Stimulated activated CD8-positive, alpha-beta memory T cell treated with anti-CD3 and anti-CD28 coated beads, Interleukin-7, amount 100 ng/mL, for 48 hours (primary cell): Measurements from ENCODE around the gene STING1.
"Not testable (repeated sequence)": the region's sequence is repeated elsewhere in the genome, so short reads cannot be mapped to it uniquely, and the experiment has no call there.

Experiments
- DNase-seq, 2 donors: peaks; one replicate each; pipeline ENCODE4 v3.0.0-alpha.2; 2020; ENCODE audit warnings: low read depth in 1 of 2; ENCODE audit errors: extremely low read depth in 1 of 2

The STING1 gene

DNA sequence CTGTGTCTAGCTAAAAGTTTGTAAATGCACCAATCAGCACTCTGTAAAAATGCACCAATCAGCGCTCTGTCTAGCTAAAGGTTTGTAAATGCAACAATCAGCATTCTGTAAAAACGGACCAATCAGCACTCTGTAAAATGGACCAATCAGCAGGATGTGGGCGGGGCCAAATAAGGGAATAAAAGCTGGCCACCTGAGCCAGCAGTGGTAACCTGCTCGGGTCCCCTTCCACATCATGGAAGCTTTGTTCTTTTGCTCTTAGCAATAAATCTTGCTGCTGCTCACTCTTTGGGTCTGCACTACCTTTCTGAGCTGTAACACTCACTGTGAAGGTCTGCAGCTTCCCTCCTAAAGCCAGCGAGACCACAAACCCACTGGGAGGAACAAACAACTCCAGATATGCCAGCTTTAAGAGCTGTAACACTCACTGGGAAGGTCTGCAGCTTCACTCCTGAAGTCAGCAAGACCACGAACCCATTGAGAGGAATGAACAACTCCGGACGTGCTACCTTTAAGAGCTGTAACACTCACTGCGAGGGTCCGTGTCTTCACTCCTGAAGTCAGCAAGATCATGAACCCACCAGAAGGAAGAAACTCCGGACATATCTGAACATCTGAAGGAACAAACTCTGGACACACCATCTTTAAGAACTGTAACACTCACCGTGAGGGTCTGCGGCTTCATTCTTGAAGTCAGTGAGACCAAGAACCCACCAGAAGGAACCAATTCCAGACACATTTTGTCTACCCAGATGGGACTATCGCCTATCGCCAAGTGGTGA, 20.7 kb upstream of the STING1 start:
- not testable (repeated sequence) for DNase-seq

DNA sequence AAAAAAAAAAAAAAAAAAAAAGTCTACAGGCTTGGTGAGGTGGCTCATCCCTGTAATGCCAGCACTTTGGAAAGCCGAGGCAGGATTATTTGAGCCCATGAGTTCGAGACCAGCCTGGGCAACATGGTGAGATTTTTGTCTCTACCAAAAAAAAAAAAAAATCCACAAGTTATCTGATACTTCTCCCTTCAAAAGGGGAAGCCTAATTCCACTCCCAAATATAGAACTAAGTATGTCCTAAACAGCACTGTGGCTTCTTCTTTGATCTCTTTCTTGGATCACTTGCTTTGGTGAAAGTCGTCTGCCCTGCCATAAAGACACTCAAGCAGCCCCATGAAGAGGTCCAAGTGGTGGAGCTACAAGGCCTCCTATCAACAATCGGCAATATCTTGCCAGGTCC, 18.8 kb upstream of the STING1 start:
- DNase-seq, result no peak

GRCh38 chr5:139495638-139496435, 13.3 kb upstream of the STING1 start:
- no peak for DNase-seq

GRCh38 chr5:139494832-139495231, 12.3 kb upstream of the STING1 start:
- DNase-seq, result no peak

- no peak for DNase-seq
These were observed 11.7 kb upstream of the STING1 start for GRCh38 chr5:139494256-139494655.

DNA sequence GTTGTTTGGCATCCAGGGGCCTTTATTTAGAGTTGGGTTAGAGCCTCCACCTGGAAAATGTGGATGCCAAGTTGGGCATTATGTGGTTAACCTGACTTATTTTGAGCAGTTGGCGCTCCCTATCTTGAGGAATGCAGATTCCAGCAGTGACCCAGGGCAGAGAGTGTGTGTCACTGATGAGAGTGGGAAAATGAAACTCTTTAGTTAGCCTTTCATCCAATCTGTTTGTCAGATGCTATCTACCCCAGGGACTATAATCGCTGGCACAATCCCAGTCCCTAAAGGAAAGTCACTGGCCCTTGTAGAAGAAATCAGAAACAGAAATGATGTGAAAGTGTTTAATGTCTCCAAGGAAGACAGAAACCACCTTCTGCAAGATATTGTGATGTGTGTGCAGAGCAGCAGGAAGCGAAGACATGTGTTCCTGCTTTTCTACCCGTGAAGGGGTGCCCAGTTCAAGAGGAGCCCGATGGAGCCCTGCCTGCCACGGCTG, 10.2 kb upstream of the STING1 start:
- DNase-seq, result no peak

DNA sequence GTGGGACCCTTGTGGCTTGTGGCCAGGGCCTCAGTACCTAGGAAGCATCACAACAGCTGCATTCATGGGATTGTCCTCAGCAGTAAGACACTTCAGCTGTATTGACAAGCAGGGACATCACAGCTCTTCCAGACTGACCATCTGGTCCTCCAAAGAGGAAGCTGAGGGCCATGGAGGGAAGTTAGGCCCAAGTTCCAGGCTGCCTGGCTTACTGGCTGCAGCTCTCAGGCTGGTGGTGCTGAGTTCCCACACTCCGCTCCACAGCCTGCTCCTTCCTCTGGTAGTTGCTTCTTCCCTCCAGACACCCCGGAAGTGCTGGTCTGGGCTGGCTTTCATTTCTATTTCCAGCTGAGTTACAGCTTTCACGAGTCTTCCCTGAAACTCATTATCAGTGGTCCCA, 5.7 kb upstream of the STING1 start:
- no peak for DNase-seq

DNA sequence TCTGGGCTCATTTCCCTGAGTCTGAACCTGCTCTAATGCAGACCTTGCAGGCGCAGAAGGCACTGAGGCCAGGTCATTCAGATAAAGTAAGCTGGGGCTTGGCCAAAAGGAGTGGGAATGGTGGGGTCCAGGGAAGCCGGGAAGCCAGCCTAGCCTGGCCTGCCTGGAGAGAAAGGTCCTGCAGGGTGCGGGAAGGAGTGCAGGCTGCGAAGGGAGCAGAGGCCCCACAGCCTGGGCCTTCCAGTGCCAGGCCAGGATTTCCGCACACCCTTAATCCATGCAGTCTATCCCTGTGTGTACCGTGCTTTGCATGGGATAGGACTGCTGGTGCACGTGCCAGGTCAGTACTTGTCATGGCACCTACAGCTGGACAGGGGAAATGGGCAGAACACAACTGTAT, 3.6 kb upstream of the STING1 start:
- no peak for DNase-seq

- DNase-seq, result not testable (repeated sequence)
These were observed 291 bp upstream of the STING1 start for GRCh38 chr5:139482890-139483208.

GRCh38 chr5:139481580-139482049, 943 bp downstream of the STING1 start:
- DNase-seq, result no peak

GRCh38 chr5:139481122-139481533, 1.4 kb downstream of the STING1 start:
- DNase-seq, result no peak

DNA sequence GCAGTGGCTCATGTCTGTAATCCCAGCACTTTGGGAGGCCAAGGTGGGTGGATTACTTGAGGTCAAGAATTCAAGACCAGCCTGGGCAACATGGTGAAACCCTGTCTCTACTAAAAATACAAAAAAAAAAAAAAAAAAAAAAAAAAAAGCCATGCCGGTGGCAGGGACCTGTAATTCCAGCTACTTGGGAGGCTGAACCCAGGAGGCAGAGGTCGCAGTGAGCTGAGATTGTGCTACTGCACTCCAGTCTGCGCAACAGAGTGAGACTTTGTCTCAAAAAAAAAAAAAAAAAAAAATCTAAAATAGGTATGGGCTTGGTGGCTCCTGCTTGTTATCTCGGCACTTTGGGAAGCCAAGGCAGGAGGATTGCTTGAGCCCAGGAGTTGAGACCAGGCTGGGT, 2.8 kb downstream of the STING1 start:
- not testable (repeated sequence) for DNase-seq

DNA sequence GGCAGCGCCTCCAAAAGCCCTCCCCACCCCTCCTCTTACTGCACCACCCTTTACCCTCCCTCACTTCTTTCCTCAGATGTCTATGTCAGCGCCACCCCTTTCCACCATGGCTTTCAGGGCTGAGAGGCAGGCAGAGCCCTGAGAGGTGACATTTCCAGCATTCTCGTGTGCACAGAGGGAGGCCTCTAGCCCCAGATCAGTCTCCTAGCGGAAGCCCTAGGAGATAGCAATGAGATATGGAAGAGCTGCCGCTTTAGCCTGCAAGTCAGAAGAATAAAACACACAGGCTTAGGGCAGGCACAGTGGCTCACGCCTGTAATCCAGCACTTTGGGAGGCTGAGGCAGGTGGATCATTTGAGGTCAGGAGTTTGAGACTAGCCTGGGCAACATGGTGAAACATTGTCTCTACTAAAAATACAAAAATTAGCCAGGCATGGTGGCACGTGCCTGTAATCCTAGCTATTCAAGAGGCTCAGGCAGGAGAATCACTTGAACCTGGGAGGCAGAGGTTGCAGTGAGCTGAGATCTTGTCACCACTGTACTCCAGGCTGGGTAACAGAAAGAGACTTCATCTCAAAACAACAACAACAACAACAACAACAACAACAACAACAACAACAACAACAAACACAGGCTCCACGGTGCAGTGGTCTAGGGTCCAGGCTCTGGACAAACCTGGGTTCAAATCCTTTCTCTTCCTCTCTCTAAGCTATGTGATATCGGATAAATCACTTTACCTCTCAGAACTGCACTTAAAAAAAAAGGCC, 3.7 kb downstream of the STING1 start:
- not testable (repeated sequence) for DNase-seq

- DNase-seq, result no peak
These were observed 6.5 kb downstream of the STING1 start for GRCh38 chr5:139475865-139476617.

GRCh38 chr5:139474890-139475791, 7.4 kb downstream of the STING1 start:
- DNase-seq, result no peak

DNA sequence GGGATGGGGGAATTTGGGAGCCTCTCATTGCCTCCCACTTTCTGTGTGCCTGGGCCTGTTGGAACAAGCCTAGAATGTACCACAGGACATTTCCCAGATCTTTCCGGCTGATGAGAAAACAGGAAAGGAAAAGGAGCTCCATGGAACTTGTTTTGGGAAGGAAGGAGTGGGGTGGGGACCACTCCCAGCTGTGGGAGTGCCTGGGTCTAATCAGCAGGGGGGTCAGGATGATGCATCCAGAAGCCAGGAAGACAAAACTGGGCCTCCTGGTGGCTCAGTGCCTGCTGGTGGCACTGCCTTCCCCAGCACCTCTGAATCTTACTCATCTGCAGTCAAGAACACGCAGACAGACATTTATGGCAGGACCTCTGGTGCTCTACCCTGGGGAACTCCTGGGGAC, 9.0 kb downstream of the STING1 start:
- DNase-seq, result no peak

GRCh38 chr5:139473105-139473504, 9.5 kb downstream of the STING1 start:
- no peak for DNase-seq

DNA sequence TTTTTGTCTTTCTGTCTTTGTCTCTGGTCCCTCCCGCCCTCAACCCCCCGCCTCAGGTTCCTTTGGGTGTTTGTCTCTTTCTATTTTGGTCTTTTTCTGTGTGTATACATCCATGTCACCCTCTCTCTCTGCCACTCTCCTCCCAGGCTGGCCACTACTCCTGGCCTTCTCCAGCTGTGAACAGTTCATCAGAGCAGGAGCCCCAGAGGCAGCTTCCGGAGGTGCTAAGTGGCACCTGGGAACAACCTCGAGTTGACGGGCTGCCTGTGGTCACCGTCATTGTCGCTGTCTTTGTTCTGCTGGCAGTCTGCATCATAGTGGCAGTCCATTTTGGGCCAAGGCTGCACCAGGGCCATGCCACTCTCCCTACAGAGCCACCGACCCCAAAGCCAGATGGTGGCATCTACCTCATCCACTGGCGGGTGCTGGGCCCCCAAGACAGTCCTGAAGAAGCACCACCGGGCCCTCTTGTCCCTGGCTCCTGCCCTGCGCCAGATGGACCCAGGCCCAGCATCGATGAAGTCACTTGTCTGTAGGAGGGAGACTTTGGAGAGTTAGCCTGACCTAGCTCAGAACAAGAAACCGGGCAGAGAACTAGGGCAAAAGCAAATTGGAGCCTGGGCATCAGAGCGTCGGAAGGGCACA, 10.1 kb downstream of the STING1 start:
- no peak for DNase-seq

GRCh38 chr5:139470821-139471300, 11.7 kb downstream of the STING1 start, which contains the start of gene SMIM33:
Gene SMIM33, plus strand, starts transcription at chr5:139471004. Its CDS starts 118 bp downstream, at chr5:139471122.
- DNase-seq, result no peak
